HEK293 (cell line): ENCODE measurements around the gene STARD3.
A peak's percentile ranks its signal among the peaks of the same experiment; 100 is the strongest.

ENCODE experiments used
- BCL11A ChIP-seq: fragments of 450-650 bp; formaldehyde crosslinking; IDR thresholded peaks from 2 replicates; pipeline ENCODE4 v1.5.1; 2016; ENCODE audit warnings: low read depth, missing biosample characterization, missing genetic modification characterization
- CTCF ChIP-seq: fragments of 450-650 bp; formaldehyde crosslinking; IDR thresholded peaks from 2 replicates; pipeline ENCODE4 v1.5.1; 2016; ENCODE audit warnings: missing biosample characterization, missing genetic modification characterization
- YY1 ChIP-seq: fragments of 450-650 bp; formaldehyde crosslinking; IDR thresholded peaks from 2 replicates; pipeline ENCODE4 v1.5.1; 2018; ENCODE audit warnings: missing biosample characterization, missing genetic modification characterization
- ZNF274 ChIP-seq, 2 experiments: fragments of 200-500 bp in 1 of 2; fragments of 450-650 bp in 1 of 2; sonication (Bioruptor generic) in 1 of 2; formaldehyde crosslinking in 1 of 2; IDR thresholded peaks; 2 replicates each; pipeline versions ENCODE4 v1.5.1 to v1.6.1; 2014 to 2016; ENCODE audit warnings: borderline replicate concordance in 1 of 2, inconsistent platforms in 1 of 2, low read length in 1 of 2, missing biosample characterization in 1 of 2, missing genetic modification characterization in 1 of 2
- ZNF548 ChIP-seq: fragments of 450-650 bp; formaldehyde crosslinking; IDR thresholded peaks from 2 replicates; pipeline ENCODE4 v1.5.1; 2016; ENCODE audit warnings: missing biosample characterization, missing genetic modification characterization
- ZNF549 ChIP-seq: fragments of 450-650 bp; IDR thresholded peaks from 2 replicates; pipeline ENCODE4 v1.5.1; 2018; ENCODE audit warnings: missing biosample characterization, missing genetic modification characterization, mild to moderate bottlenecking, inconsistent platforms, moderate library complexity
- ZNF555 ChIP-seq: fragments of 450-650 bp; formaldehyde crosslinking; conservative IDR thresholded peaks from 2 replicates; pipeline ENCODE4 v1.5.1; 2017; ENCODE audit warnings: missing biosample characterization, mild to moderate bottlenecking, missing genetic modification characterization, inconsistent platforms
- ZNF76 ChIP-seq: fragments of 450-650 bp; formaldehyde crosslinking; IDR thresholded peaks from 2 replicates; pipeline ENCODE4; 2016; ENCODE audit warnings: low read depth, missing biosample characterization, missing genetic modification characterization, borderline replicate concordance
- ZNF785 ChIP-seq: fragments of 450-650 bp; formaldehyde crosslinking; IDR thresholded peaks from 2 replicates; pipeline ENCODE4 v1.5.1; 2016; ENCODE audit warnings: missing biosample characterization, missing genetic modification characterization
- TF ChIP-seq, protein P1 (sequence below): fragments of 450-650 bp; formaldehyde crosslinking; IDR thresholded peaks from 2 replicates; pipeline ENCODE4 v1.5.1; 2016; ENCODE audit warnings: missing biosample characterization, missing genetic modification characterization, low read depth

GRCh38 chr17:39667945-39668924 lies 31.3 kb downstream of the STARD3 start, which contains the start of gene PNMT:
- no peak for TF ChIP-seq ZNF274 (IDR thresholded peaks at IDR 0.05; ENCODE audit: low read length)
- no peak for TF ChIP-seq ZNF274 (tag by site-specific recombination; IDR thresholded peaks at IDR 0.05; ENCODE audit: borderline replicate concordance)
- TF ChIP-seq, protein P1, sequence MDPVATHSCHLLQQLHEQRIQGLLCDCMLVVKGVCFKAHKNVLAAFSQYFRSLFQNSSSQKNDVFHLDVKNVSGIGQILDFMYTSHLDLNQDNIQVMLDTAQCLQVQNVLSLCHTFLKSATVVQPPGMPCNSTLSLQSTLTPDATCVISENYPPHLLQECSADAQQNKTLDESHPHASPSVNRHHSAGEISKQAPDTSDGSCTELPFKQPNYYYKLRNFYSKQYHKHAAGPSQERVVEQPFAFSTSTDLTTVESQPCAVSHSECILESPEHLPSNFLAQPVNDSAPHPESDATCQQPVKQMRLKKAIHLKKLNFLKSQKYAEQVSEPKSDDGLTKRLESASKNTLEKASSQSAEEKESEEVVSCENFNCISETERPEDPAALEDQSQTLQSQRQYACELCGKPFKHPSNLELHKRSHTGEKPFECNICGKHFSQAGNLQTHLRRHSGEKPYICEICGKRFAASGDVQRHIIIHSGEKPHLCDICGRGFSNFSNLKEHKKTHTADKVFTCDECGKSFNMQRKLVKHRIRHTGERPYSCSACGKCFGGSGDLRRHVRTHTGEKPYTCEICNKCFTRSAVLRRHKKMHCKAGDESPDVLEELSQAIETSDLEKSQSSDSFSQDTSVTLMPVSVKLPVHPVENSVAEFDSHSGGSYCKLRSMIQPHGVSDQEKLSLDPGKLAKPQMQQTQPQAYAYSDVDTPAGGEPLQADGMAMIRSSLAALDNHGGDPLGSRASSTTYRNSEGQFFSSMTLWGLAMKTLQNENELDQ (tag by site-specific recombination): no peak
- no peak for TF ChIP-seq ZNF76 (tag by site-specific recombination)
- peak; percentile 96 for TF ChIP-seq CTCF (tag by site-specific recombination)
- no peak for TF ChIP-seq ZNF548 (tag by site-specific recombination)
- 0 out of 2 replicates have a peak, but pooled peaks have one; percentile 44 for TF ChIP-seq BCL11A (tag by site-specific recombination)
- no peak for TF ChIP-seq ZNF785
- no peak for TF ChIP-seq ZNF549 (tag by site-specific recombination)
- peak; percentile 67; the same call in 1 of the 2 replicates for TF ChIP-seq YY1 (tag by site-specific recombination)
- TF ChIP-seq ZNF555: no peak
